Breast epithelium (tissue), 4 donors: ENCODE measurements around the gene TNNI3. TPM values are rescaled to one million over a fixed set of nuclear protein-coding genes. Genes with fewer than 3 reads are reported as not detected.
A peak's percentile ranks its signal among the peaks of the same experiment; 100 is the strongest.
"Not testable (repeated sequence)": the region's sequence is repeated elsewhere in the genome, so short reads cannot be mapped to it uniquely, and the experiment has no call there.

ENCODE experiments used
- DNase-seq, 2 donors: peaks; one replicate each; pipeline ENCODE4 v3.0.0-alpha.2; 2019; ENCODE audit warnings: low spot score in 2 of 2
- H3K27ac ChIP-seq, 2 donors: fragments of 200-600 bp; sonication (generic) in 1 of 2; one replicate each; pipeline ENCODE4 v1.5.1; 2016 to 2019; ENCODE audit warnings: mild to moderate bottlenecking in 1 of 2
- H3K27me3 ChIP-seq, 2 donors: fragments of 200-600 bp; sonication (generic) in 1 of 2; one replicate each; pipeline versions ENCODE4 v1.5.1 to v1.6.0; 2017 to 2019; ENCODE audit warnings: control low read depth in 1 of 2, mild to moderate bottlenecking in 1 of 2
- H3K36me3 ChIP-seq: fragments of 200-600 bp; one replicate; pipeline ENCODE4 v1.5.1; 2019
- H3K4me1 ChIP-seq, 2 donors: fragments of 200-600 bp; sonication (generic); one replicate each; pipeline ENCODE4 v1.5.1; 2016 to 2019; ENCODE audit warnings: control low read depth in 1 of 2
- H3K4me3 ChIP-seq, 3 donors: fragments of 200-600 bp; sonication (generic); 1 replicate in 2 of 3; 2 replicates in 1 of 3; pipeline ENCODE4 v1.5.1; 2016 to 2019; ENCODE audit warnings: mild to moderate bottlenecking in 3 of 3, moderate library complexity in 2 of 3
- H3K9me3 ChIP-seq, 2 donors: fragments of 200-600 bp; sonication (generic) in 1 of 2; one replicate each; pipeline ENCODE4 v1.5.1; 2016 to 2019; ENCODE audit warnings: control low read depth in 1 of 2
- CTCF ChIP-seq, 3 donors: fragments of 450-650 bp; IDR thresholded peaks; one replicate each; pipeline ENCODE4 v1.5.1; 2016 to 2017; ENCODE audit warnings: antibody characterized with exemption in 3 of 3, mild to moderate bottlenecking in 3 of 3, moderate library complexity in 3 of 3
- POLR2A ChIP-seq: fragments of 450-650 bp; IDR thresholded peaks from one replicate; pipeline ENCODE4 v1.6.1; 2016; ENCODE audit warnings: antibody characterized with exemption, mild to moderate bottlenecking, moderate library complexity
- POLR2AphosphoS5 ChIP-seq, 3 donors: sonication (generic); formaldehyde crosslinking; IDR thresholded peaks; one replicate each; pipeline ENCODE4 v1.6.1; 2017; ENCODE audit warnings: antibody characterized with exemption in 3 of 3
- intact Hi-C: fragments of 100-400 bp; cut with DNase I; formaldehyde crosslinking; loops from one replicate; pipeline ENCODE4 v1.15.1; 2023; ENCODE audit warnings: low total_unique reads
- total RNA-seq, 3 donors: library from RNA; depleted of rRNA; stranded (reverse); fragments of >200 nt; gene quantifications; one replicate each; pipeline ENCODE4 v1.1.0, GENCODE V29; 2016

The TNNI3 gene
- total RNA-seq, 3 donors from 2014 or later: 2.6 TPM; not detected in 2

- DNase-seq: no peak
- Histone ChIP-seq H3K27ac (no peak overlapping the region), H3K27me3 (peaks cover 8 to 96% of the 10 kb centered on the region in 2 donors), H3K4me1 (peaks cover 0 to 3% of the 10 kb centered on the region in 2 donors), H3K9me3 (no peaks in the 10 kb centered on the region), H3K4me3 (peak overlapping the region in 1 of 3 donors; percentile 69), H3K36me3 (no peaks in the 10 kb centered on the region)
- intact Hi-C loops: loop anchor here (5.0 to 10.0 kb wide), 2 partner anchors 800 to 1482 kb away; no protein-coding TSS in a partner anchor
- TF ChIP-seq CTCF (IDR thresholded peaks at IDR 0.05): no peak
Observed at GRCh38 chr19:55172741-55173140, 15.2 kb upstream of the TNNI3 start.

GRCh38 chr19:55172318-55172717 is 14.8 kb upstream of the TNNI3 start:
- H3K4me3 ChIP-seq, H3K9me3 ChIP-seq, H3K27ac ChIP-seq, H3K36me3 ChIP-seq, DNase-seq, H3K4me1 ChIP-seq: not testable (repeated sequence)
- intact Hi-C loops: loop anchor here (5.0 to 10.0 kb wide), 2 partner anchors 800 to 1482 kb away; no protein-coding TSS in a partner anchor
- peaks cover 8 to 95% of the 10 kb centered on the region in 2 donors for H3K27me3 ChIP-seq

GRCh38 chr19:55171440-55171839 is 13.9 kb upstream of the TNNI3 start:
- H3K36me3 ChIP-seq: no peaks in the 10 kb centered on the region
- H3K9me3 ChIP-seq: no peaks in the 10 kb centered on the region
- intact Hi-C loops: loop anchor here (5.0 to 10.0 kb wide), 2 partner anchors 799 to 1483 kb away; no protein-coding TSS in a partner anchor
- no peak overlapping the region for H3K27ac ChIP-seq
- H3K4me3 ChIP-seq: no peak overlapping the region
- peaks cover 0 to 3% of the 10 kb centered on the region in 2 donors for H3K4me1 ChIP-seq
- H3K27me3 ChIP-seq: peaks cover 8 to 87% of the 10 kb centered on the region in 2 donors
- TF ChIP-seq CTCF (IDR thresholded peaks at IDR 0.05): no peak
- TF ChIP-seq POLR2AphosphoS5 (IDR thresholded peaks at IDR 0.05): no peak
- DNase-seq: no peak

GRCh38 chr19:55169136-55169535 is 11.6 kb upstream of the TNNI3 start:
- H3K27ac ChIP-seq: no peak overlapping the region
- H3K9me3 ChIP-seq: no peaks in the 10 kb centered on the region
- intact Hi-C loops: no loop called here
- peaks cover 4 to 64% of the 10 kb centered on the region in 2 donors for H3K27me3 ChIP-seq
- peaks cover 0 to 3% of the 10 kb centered on the region in 2 donors for H3K4me1 ChIP-seq
- no peak for TF ChIP-seq POLR2A
- TF ChIP-seq CTCF (IDR thresholded peaks at IDR 0.05): no peak
- TF ChIP-seq POLR2AphosphoS5 (IDR thresholded peaks at IDR 0.05): no peak
- no peaks in the 10 kb centered on the region for H3K36me3 ChIP-seq
- DNase-seq: no peak
- H3K4me3 ChIP-seq: no peak overlapping the region

- intact Hi-C loops: no loop called here
- Histone ChIP-seq H3K9me3 (no peaks in the 10 kb centered on the region), H3K27ac (peak within 1 kb of the TSS; percentile 54 to 76), H3K4me3 (peak within 1 kb of the TSS; percentile 29 to 69 (median 57)), H3K27me3 (peaks cover 7 to 53% of the 10 kb centered on the region in 2 donors), H3K36me3 (no peaks in the 10 kb centered on the region), H3K4me1 (no peaks in the 10 kb centered on the region)
- no peak for TF ChIP-seq POLR2A
- TF ChIP-seq POLR2AphosphoS5 (IDR thresholded peaks at IDR 0.05): no peak
- TF ChIP-seq CTCF (IDR thresholded peaks at IDR 0.05): peak in 1 of 3 donors; percentile 19
- peak; percentile 98 for DNase-seq
Observed at GRCh38 chr19:55166530-55167268, 9.2 kb upstream of the TNNI3 start, which contains the start of gene DNAAF3. Gene DNAAF3, minus strand, starts transcription at chr19:55166613. Its CDS starts 200 bp downstream, at chr19:55166413.
